AG09319 (cell line): ENCODE measurements around the gene ZNF500.
"Not testable (repeated sequence)": the region's sequence is repeated elsewhere in the genome, so short reads cannot be mapped to it uniquely, and the experiment has no call there.

Experiments used
- DNase-seq: peaks from one replicate; pipeline ENCODE4 v3.0.0-alpha.2; 2010; ENCODE audit warnings: low read depth; ENCODE audit errors: extremely low read depth
- CTCF ChIP-seq: IDR thresholded peaks from 2 replicates; pipeline ENCODE4 v1.5.1; 2011; ENCODE audit warnings: low read depth, mild to moderate bottlenecking, inconsistent platforms, low read length, moderate library complexity

ZNF500 gene

GRCh38 chr16:4746991-4747574 lies 19.9 kb downstream of the ZNF500 start:
- TF ChIP-seq CTCF, result no peak
- DNase-seq, result no peak

- DNase-seq, result no peak
- TF ChIP-seq CTCF, result no peak
Measured at GRCh38 chr16:4746215-4746614, 20.7 kb downstream of the ZNF500 start.

- no peak for TF ChIP-seq CTCF
- DNase-seq, result no peak
Measured at GRCh38 chr16:4745274-4745569, 21.7 kb downstream of the ZNF500 start.

GRCh38 chr16:4744555-4745273 lies 22.2 kb downstream of the ZNF500 start:
- DNase-seq, result no peak
- TF ChIP-seq CTCF, result no peak

GRCh38 chr16:4743226-4743878 lies 23.6 kb downstream of the ZNF500 start:
- DNase-seq, result no peak
- TF ChIP-seq CTCF, result no peak

GRCh38 chr16:4738370-4738769 lies 28.6 kb downstream of the ZNF500 start:
- not testable (repeated sequence) for DNase-seq

- TF ChIP-seq CTCF, result no peak
- no peak for DNase-seq
Measured at GRCh38 chr16:4737545-4737944, 29.4 kb downstream of the ZNF500 start.
